HCT116 (cell line): ENCODE data around the gene EARS2. TPM values are rescaled to one million over a fixed set of nuclear protein-coding genes. Genes with fewer than 3 reads are reported as not detected.
A peak's percentile ranks its signal among the peaks of the same experiment; 100 is the strongest.

Experiments used
- ATAC-seq: fragments of 200-7000 bp; cut with Tn5 transposase; 2 replicates; pipeline ENCODE4 v1.9.1; 2020; ENCODE audit warnings: mild to moderate bottlenecking, moderate library complexity
- BruUV-seq: library from RNA; stranded (reverse); fragments of 400-500 nt; replicated peaks from 2 replicates; lab custom pipeline; 2021; lab: Mats Ljungman, UMichigan
- CTCF ChIA-PET: fragments of 300-600 bp; sonication (Branson Sonifier 250); formaldehyde crosslinking; loops from one replicate; lab custom pipeline; 2021; ENCODE audit warnings: antibody characterized with exemption; lab: Charles Lee
- POLR2A ChIA-PET: fragments of 300-600, 350-600 bp; sonication (Branson Sonifier 250); formaldehyde crosslinking; loops from one replicate; lab custom pipeline; 2021; ENCODE audit warnings: antibody characterized with exemption; lab: Charles Lee
- RAD21 ChIA-PET, 2 experiments: fragments of 300-600 bp; sonication (Branson Sonifier 250); formaldehyde crosslinking; loops; one replicate each; lab custom pipeline; 2023; ENCODE audit warnings: low total read pairs in 2 of 2; ENCODE audit not compliant: uncharacterized antibody in 2 of 2, unreplicated experiment in 2 of 2, low non-redundant PET in 1 of 2; lab: Charles Lee
- DNase-seq: peaks from one replicate; pipeline ENCODE4 v3.0.0-alpha.2; 2010; ENCODE audit warnings: low read depth, low spot score
- H2AFZ ChIP-seq: fragments of 200-600 bp; shearing (Covaris generic), sonication (generic); 2 replicates; pipeline ENCODE4 v1.6.1; 2017; ENCODE audit warnings: low read depth, mixed run types, mixed read lengths, antibody characterized with exemption, low read length; ENCODE audit not compliant: poor library complexity, severe bottlenecking
- H3K27ac ChIP-seq: 2 replicates; pipeline ENCODE4 v1.5.1; 2012; ENCODE audit warnings: low read depth, low read length
- H3K27me3 ChIP-seq: fragments of 200-600 bp; sonication (generic); 2 replicates; pipeline ENCODE4 v1.6.1; 2016; ENCODE audit warnings: mixed run types, low read length, mixed read lengths; ENCODE audit not compliant: insufficient read depth
- H3K36me3 ChIP-seq, 2 experiments: fragments of 200-500 bp in 1 of 2; fragments of 200-600 bp in 1 of 2; sonication (Bioruptor generic) in 1 of 2; sonication (generic) in 1 of 2; 2 replicates each; pipeline versions ENCODE4 v1.5.1 to v1.6.1; 2014 to 2016; ENCODE audit warnings: low read length in 2 of 2, inconsistent platforms in 1 of 2, mixed read lengths in 1 of 2, mixed run types in 1 of 2; ENCODE audit not compliant: insufficient read depth in 2 of 2, control insufficient read depth in 1 of 2
- H3K4me1 ChIP-seq, 2 experiments: fragments of 200-600 bp in 1 of 2; sonication (generic) in 1 of 2; 2 replicates each; pipeline versions ENCODE4 v1.5.1 to v1.6.1; 2012 to 2017; ENCODE audit warnings: low read length in 2 of 2, inconsistent platforms in 1 of 2, mild to moderate bottlenecking in 1 of 2, mixed read lengths in 1 of 2, mixed run types in 1 of 2, moderate library complexity in 1 of 2; ENCODE audit not compliant: insufficient read depth in 2 of 2, control insufficient read depth in 1 of 2
- H3K4me2 ChIP-seq: fragments of 200-600 bp; sonication (generic); 2 replicates; pipeline ENCODE4 v1.6.1; 2017; ENCODE audit warnings: mixed run types, low read length, mixed read lengths
- H3K4me3 ChIP-seq, 2 experiments: fragments of 200-600 bp in 1 of 2; sonication (generic) in 1 of 2; replicated peaks in 1 of 2; 2 replicates each; pipeline ENCODE4 v1.5.1; 2011 to 2016; ENCODE audit warnings: low read length in 2 of 2, control low read depth in 1 of 2, low read depth in 1 of 2, mild to moderate bottlenecking in 1 of 2, mixed read lengths in 1 of 2, mixed run types in 1 of 2
- H3K79me2 ChIP-seq: fragments of 200-600 bp; sonication (generic); 2 replicates; pipeline ENCODE4 v1.6.1; 2017; ENCODE audit warnings: mild to moderate bottlenecking, mixed run types, low read length, moderate library complexity, mixed read lengths; ENCODE audit not compliant: insufficient read depth
- H3K9ac ChIP-seq: fragments of 200-600 bp; sonication (generic); 2 replicates; pipeline ENCODE4 v1.6.1; 2016; ENCODE audit warnings: low read length, mixed read lengths
- H3K9me2 ChIP-seq: fragments of 200-600 bp; sonication (generic), shearing (Covaris generic); 2 replicates; pipeline ENCODE4 v1.6.1; 2017; ENCODE audit warnings: mixed run types, mild to moderate bottlenecking, moderate library complexity; ENCODE audit not compliant: insufficient read depth
- H3K9me3 ChIP-seq, 2 experiments: fragments of 200-500 bp in 1 of 2; fragments of 200-600 bp in 1 of 2; sonication (Bioruptor generic) in 1 of 2; sonication (generic) in 1 of 2; 2 replicates each; pipeline ENCODE4 v1.6.1; 2014 to 2017; ENCODE audit warnings: low read length in 2 of 2, mixed read lengths in 2 of 2, inconsistent platforms in 1 of 2, low read depth in 1 of 2, mild to moderate bottlenecking in 1 of 2, mixed run types in 1 of 2, moderate library complexity in 1 of 2; ENCODE audit not compliant: control insufficient read depth in 1 of 2, insufficient read depth in 1 of 2
- H4K20me1 ChIP-seq: fragments of 200-600 bp; sonication (generic), shearing (Covaris generic); 2 replicates; pipeline ENCODE4 v1.6.1; 2017; ENCODE audit warnings: mixed run types, mild to moderate bottlenecking, moderate library complexity; ENCODE audit not compliant: insufficient read depth
- ATF3 ChIP-seq: IDR thresholded peaks from 2 replicates; pipeline ENCODE4 v1.6.1; 2012
- CBX3 ChIP-seq: IDR thresholded peaks from 2 replicates; pipeline ENCODE4 v1.6.1; 2012; ENCODE audit warnings: low read depth
- CEBPB ChIP-seq: IDR thresholded peaks from 2 replicates; pipeline ENCODE4 v1.6.1; 2012; ENCODE audit warnings: low read depth
- CTCF ChIP-seq, 3 experiments: fragments of 200-600 bp in 1 of 3; sonication (generic) in 1 of 3; IDR thresholded peaks in 2 of 3; conservative IDR thresholded peaks in 1 of 3; 2 replicates each; pipeline ENCODE4 v1.5.1; 2012 to 2017; ENCODE audit warnings: low read depth in 2 of 3, low read length in 2 of 3, antibody characterized with exemption in 1 of 3, borderline replicate concordance in 1 of 3, control low read depth in 1 of 3, mild to moderate bottlenecking in 1 of 3, mixed read lengths in 1 of 3, mixed run types in 1 of 3, moderate library complexity in 1 of 3; ENCODE audit not compliant: insufficient read depth in 1 of 3
- EGR1 ChIP-seq: IDR thresholded peaks from 2 replicates; pipeline ENCODE4 v1.6.1; 2012; ENCODE audit warnings: low read depth
- ELF1 ChIP-seq: IDR thresholded peaks from 2 replicates; pipeline ENCODE4 v1.6.1; 2012; ENCODE audit warnings: low read depth, borderline replicate concordance
- EZH2 ChIP-seq: fragments of 200-600 bp; sonication (generic); IDR thresholded peaks from 2 replicates; pipeline ENCODE4 v1.6.1; 2017; ENCODE audit warnings: antibody characterized with exemption, mixed run types
- EZH2phosphoT487 ChIP-seq: fragments of 200-600 bp; IDR thresholded peaks from 2 replicates; pipeline ENCODE4 v1.6.1; 2018; ENCODE audit warnings: antibody characterized with exemption, borderline replicate concordance
- FOSL1 ChIP-seq: IDR thresholded peaks from 2 replicates; pipeline ENCODE4 v1.6.1; 2012; ENCODE audit warnings: low read depth
- JUND ChIP-seq: IDR thresholded peaks from 2 replicates; pipeline ENCODE4 v1.6.1; 2012
- MAX ChIP-seq: IDR thresholded peaks from 2 replicates; pipeline ENCODE4 v1.6.1; 2012
- POLR2A ChIP-seq: IDR thresholded peaks from 2 replicates; pipeline ENCODE4 v1.7.0; 2011; ENCODE audit warnings: borderline replicate concordance; ENCODE audit not compliant: insufficient read depth, insufficient read length; ENCODE audit errors: extremely low read depth
- POLR2AphosphoS5 ChIP-seq: IDR thresholded peaks from 2 replicates; pipeline ENCODE4 v1.6.1; 2011; ENCODE audit warnings: mild to moderate bottlenecking, low read depth, low read length, moderate library complexity
- RAD21 ChIP-seq: IDR thresholded peaks from 2 replicates; pipeline ENCODE4 v1.6.1; 2012; ENCODE audit warnings: low read depth, mild to moderate bottlenecking
- REST ChIP-seq: IDR thresholded peaks from 2 replicates; pipeline ENCODE4 v1.6.1; 2012; ENCODE audit warnings: low read depth
- SIN3A ChIP-seq: IDR thresholded peaks from 2 replicates; pipeline ENCODE4 v1.6.1; 2012; ENCODE audit warnings: low read depth
- SP1 ChIP-seq: IDR thresholded peaks from 2 replicates; pipeline ENCODE4 v1.6.1; 2012; ENCODE audit warnings: low read depth
- SRF ChIP-seq: IDR thresholded peaks from 2 replicates; pipeline ENCODE4 v1.6.1; 2012; ENCODE audit warnings: low read depth
- TCF7L2 ChIP-seq: IDR thresholded peaks from 2 replicates; pipeline ENCODE4 v1.7.0; 2011; ENCODE audit warnings: borderline replicate concordance, inconsistent platforms; ENCODE audit not compliant: insufficient read depth, insufficient read length; ENCODE audit errors: extremely low read depth
- YY1 ChIP-seq: IDR thresholded peaks from 2 replicates; pipeline ENCODE4 v1.6.1; 2011; ENCODE audit warnings: low read length, low read depth, moderate library complexity, mild to moderate bottlenecking; ENCODE audit not compliant: insufficient replicate concordance; ENCODE audit errors: extremely low read depth
- ZFX ChIP-seq: fragments of 450-650 bp; IDR thresholded peaks from 2 replicates; pipeline ENCODE4 v1.6.1; 2017
- ZNF274 ChIP-seq: fragments of 200-500 bp; sonication (Bioruptor generic); IDR thresholded peaks from 2 replicates; pipeline ENCODE4 v1.6.1; 2014; ENCODE audit warnings: mild to moderate bottlenecking, low read depth, low read length, inconsistent platforms
- intact Hi-C: fragments of 100-400 bp; cut with micrococcal nuclease; formaldehyde crosslinking; loops from 2 replicates; pipeline ENCODE4 v1.10.0; 2022
- total RNA-seq: library from RNA; stranded (reverse); gene quantifications from one replicate; pipeline ENCODE4 v1.2.1, GENCODE V29; 2021; ENCODE audit not compliant: unreplicated experiment

EARS2 gene
- total RNA-seq, 1 experiment from 2014 or later: 35.6 TPM

- Histone ChIP-seq H3K4me3 (peak within 1 kb of the TSS; percentile 85 to 100), H4K20me1 (no peaks in the 10 kb centered on the region), H3K9me3 (no peaks in the 10 kb centered on the region), H3K27me3 (no peaks in the 10 kb centered on the region), H3K27ac (peak within 1 kb of the TSS; percentile 77), H2AFZ (peak within 1 kb of the TSS; percentile 92), H3K9me2 (no peaks in the 10 kb centered on the region), H3K9ac (peak within 1 kb of the TSS; percentile 98), H3K4me2 (peak within 1 kb of the TSS; percentile 89), H3K4me1 (peaks cover 16 to 25% of the 10 kb centered on the region in 2 experiments; a peak in 3 of 4 replicates), H3K36me3 (peaks cover 8 to 23% of the 10 kb centered on the region in 2 experiments), H3K79me2 (peaks cover 49% of the 10 kb centered on the region)
- ATAC-seq (peak; percentile 88), DNase-seq (peak; percentile 67)
- BruUV-seq: no TSS peak
- intact Hi-C loops: loop anchor here (1.0 to 2.0 kb wide), 2 partner anchors 39 to 45 kb away; partner anchors contain the start of genes DCTN5, EARS2, PALB2 and UBFD1
- RAD21 ChIA-PET: no interaction called here
- CTCF ChIA-PET: interaction anchor here (0.7 to 2.2 kb wide), 11 partner anchors 9 to 657 kb away, joined by 3 to 30 read pairs (median 7); partner anchors contain the start of genes DCTN5, EARS2, PALB2 and UBFD1
- POLR2A ChIA-PET: interaction anchor here (1.5 to 2.3 kb wide), 2 partner anchors 38 to 45 kb away, joined by 3 to 8 read pairs; partner anchors contain the start of genes DCTN5, EARS2, PALB2 and UBFD1
- no peak for TF ChIP-seq JUND
- TF ChIP-seq ELF1: no peak
- TF ChIP-seq YY1: peak; percentile 91
- peak; percentile 87 for TF ChIP-seq MAX
- TF ChIP-seq POLR2AphosphoS5: peak; percentile 87
- TF ChIP-seq FOSL1: no peak
- TF ChIP-seq REST: no peak
- TF ChIP-seq EZH2: no peak
- 0 out of 2 replicates have a peak, but pooled peaks have one; percentile 55 for TF ChIP-seq SIN3A
- no peak for TF ChIP-seq EZH2phosphoT487
- TF ChIP-seq CEBPB: no peak
- TF ChIP-seq RAD21: 0 out of 2 replicates have a peak, but pooled peaks have one; percentile 31
- no peak; the same call in 1 of the 2 replicates for TF ChIP-seq SRF
- peak; percentile 37 for TF ChIP-seq SP1
- TF ChIP-seq ZNF274: no peak
- TF ChIP-seq EGR1: peak; percentile 34; the same call in 1 of the 2 replicates
- peak; percentile 85 for TF ChIP-seq CBX3
- TF ChIP-seq ATF3: no peak
- peak; percentile 68 to 99 (median 82) for TF ChIP-seq CTCF (IDR thresholded peaks at IDR 0.05 in 2 of 3, conservative IDR thresholded peaks at IDR 0.05 in 1 of 3; ENCODE audit: borderline replicate concordance in 1 of 3, insufficient read depth in 1 of 3, low read depth in 2 of 3, low read length in 2 of 3)
- peak; percentile 55 for TF ChIP-seq POLR2A
- TF ChIP-seq ZFX: peak; percentile 87
- TF ChIP-seq TCF7L2: peak; percentile 54
Measured at GRCh38 chr16:23595951-23596720, 39.0 kb upstream of the EARS2 start, which contains the start of gene NDUFAB1. TSS of gene NDUFAB1 (minus strand) at chr16:23596316. CDS start at chr16:23596290, 26 bp downstream.
